ENCODE results near the gene FBXO31. TPM values are rescaled to one million over a fixed set of nuclear protein-coding genes. Genes with fewer than 3 reads are reported as not detected.

Gene FBXO31
- total and polyA plus RNA-seq, 2 of the 8 experiments (the other 6 are each of a cell fraction or from before 2014, with no cell fraction given), result 8.3 to 21.6 TPM

DNA sequence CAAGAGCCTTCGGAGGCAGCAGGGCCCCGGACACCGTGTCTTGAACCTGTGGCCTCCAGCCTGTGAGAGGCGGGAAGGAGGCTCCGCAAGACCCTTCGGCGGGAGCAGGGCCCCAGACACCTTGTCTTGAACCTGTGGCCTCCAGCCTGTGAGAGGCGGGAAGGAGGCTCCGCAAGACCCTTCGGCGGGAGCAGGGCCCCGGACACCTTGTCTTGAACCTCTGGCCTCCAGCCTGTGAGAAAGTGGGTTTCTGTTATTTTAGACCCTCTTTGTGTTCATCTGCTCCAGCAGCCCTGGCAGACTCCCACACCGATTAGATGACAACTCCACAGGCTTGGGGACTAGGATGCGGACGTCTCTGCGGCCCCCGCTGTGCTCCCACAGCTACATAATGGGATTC lies 30.0 kb downstream of the FBXO31 start:
- no peak overlapping the region for H3K18ac ChIP-seq (ENCODE audit: extremely low read depth, low read length)
- no peak overlapping the region for H4K91ac ChIP-seq (replicated peaks; ENCODE audit: insufficient read length, low read length)
- no peak overlapping the region for H2BK5ac ChIP-seq (ENCODE audit: low read depth, low read length)
- no peak overlapping the region for H3K4me3 ChIP-seq (ENCODE audit: extremely low read depth in 1 of 4, insufficient read depth in 2 of 4, low read depth in 3 of 4, low read length in 4 of 4)
- TF ChIP-seq KDM1A (IDR thresholded peaks at IDR 0.05; ENCODE audit: borderline replicate concordance, low read length) (no peak), CHD2 (IDR thresholded peaks at IDR 0.05; ENCODE audit: low read length) (no peak), CTBP2 (IDR thresholded peaks at IDR 0.05; ENCODE audit: borderline replicate concordance, insufficient read depth, insufficient read length, low read length) (no peak), TEAD4 (IDR thresholded peaks at IDR 0.05; ENCODE audit: low read depth, low read length) (no peak), CEBPB (IDR thresholded peaks at IDR 0.05; ENCODE audit: low read depth, low read length) (no peak), SIRT6 (IDR thresholded peaks at IDR 0.05; ENCODE audit: low read length) (no peak), KDM4A (IDR thresholded peaks at IDR 0.05; ENCODE audit: low read depth, low read length, severe bottlenecking) (no peak)
- WGBS, 2 experiments (ENCODE audit: extremely low coverage in 1 of 2, insufficient coverage in 1 of 2, insufficient read length in 1 of 2, insufficient replicate concordance in 2 of 2, low coverage in 1 of 2, low lambda C conversion rate in 2 of 2, missing lambda C conversion rate in 1 of 2), result 93% methylated on average over 16 of the region's 17 CpGs; no CpG with 5 or more reads in 1 of the 2 experiments
- no peak overlapping the region for H4K8ac ChIP-seq (ENCODE audit: extremely low read depth, insufficient read depth, low read length)
- no peak overlapping the region for H2AK5ac ChIP-seq (ENCODE audit: low read depth, low read length)
- H2BK120ac ChIP-seq (replicated peaks; ENCODE audit: low read depth, low read length), result no peak overlapping the region
- ChIA-PET POLR2A (ENCODE audit: partially characterized antibody) (no interaction called here), CTCF (ENCODE audit: partially characterized antibody) (no interaction called here)
- no peak overlapping the region for H2BK15ac ChIP-seq (ENCODE audit: low read length)
- peaks cover 6% of the 10 kb centered on the region for H3K79me1 ChIP-seq (ENCODE audit: low read depth, low read length)
- no peak overlapping the region for H2AFZ ChIP-seq (ENCODE audit: low read length)
- H3K27ac ChIP-seq (ENCODE audit: low read depth, low read length), result no peak overlapping the region
- no peak overlapping the region for H3K23ac ChIP-seq (ENCODE audit: insufficient read length)
- H4K5ac ChIP-seq (ENCODE audit: insufficient read length, low read depth, low read length), result no peak overlapping the region
- no peaks in the 10 kb centered on the region for H3K9me3 ChIP-seq (ENCODE audit: insufficient read depth in 2 of 2, low read depth in 1 of 2, low read length in 1 of 2)
- H3K23me2 ChIP-seq (ENCODE audit: low read depth, low read length), result no peaks in the 10 kb centered on the region
- no peak overlapping the region for H3K4ac ChIP-seq (replicated peaks; ENCODE audit: insufficient read length, low read depth, low read length)
- H3K4me1 ChIP-seq (replicated peaks in 1 of 4; ENCODE audit: control insufficient read depth in 3 of 4, insufficient read depth in 4 of 4, low read length in 3 of 4), result no peaks in the 10 kb centered on the region
- no peaks in the 10 kb centered on the region for H3K79me2 ChIP-seq (ENCODE audit: control insufficient read depth in 1 of 2, insufficient read depth in 2 of 2, low read length in 2 of 2)
- no peak overlapping the region for H3K9ac ChIP-seq (replicated peaks in 1 of 4; ENCODE audit: extremely low read depth in 1 of 4, low read depth in 3 of 4, low read length in 3 of 4)
- H3K4me2 ChIP-seq (ENCODE audit: insufficient read depth in 1 of 2, low read depth in 2 of 2, low read length in 2 of 2), result no peak overlapping the region
- H3K36me3 ChIP-seq (ENCODE audit: control insufficient read depth in 2 of 4, insufficient read depth in 4 of 4, low read length in 3 of 4), result peaks cover 0 to 6% (median 5%) of the 10 kb centered on the region in 4 experiments; a peak in 4 of 8 replicates
- FAIRE-seq (no peak), DNase-seq (ENCODE audit: low read depth in 1 of 2, low spot score in 2 of 2) (no peak)
- H2BK12ac ChIP-seq (ENCODE audit: low read depth, low read length), result no peak overlapping the region
- peaks cover 0 to 11% of the 10 kb centered on the region in 2 experiments for H4K20me1 ChIP-seq (replicated peaks in 1 of 2; ENCODE audit: control insufficient read depth in 1 of 2, insufficient read depth in 2 of 2, low read length in 2 of 2)
- H3K14ac ChIP-seq (ENCODE audit: insufficient read length), result no peak overlapping the region
- no peak overlapping the region for H2BK20ac ChIP-seq (ENCODE audit: low read length)
- H3K27me3 ChIP-seq (replicated peaks in 1 of 4; ENCODE audit: control insufficient read depth in 3 of 4, extremely low read depth in 1 of 4, insufficient read depth in 3 of 4, low read length in 3 of 4), result no peaks in the 10 kb centered on the region
- no peak overlapping the region for H3K56ac ChIP-seq (replicated peaks; ENCODE audit: insufficient read length, low read depth, low read length)

Measured in H1 (cell line).